Measurements from ENCODE around the gene ETV3L. TPM values are rescaled to one million over a fixed set of nuclear protein-coding genes. Genes with fewer than 3 reads are reported as not detected.

The ETV3L gene
- total and polyA plus RNA-seq, 2 experiments from 2014 or later = not detected

DNA sequence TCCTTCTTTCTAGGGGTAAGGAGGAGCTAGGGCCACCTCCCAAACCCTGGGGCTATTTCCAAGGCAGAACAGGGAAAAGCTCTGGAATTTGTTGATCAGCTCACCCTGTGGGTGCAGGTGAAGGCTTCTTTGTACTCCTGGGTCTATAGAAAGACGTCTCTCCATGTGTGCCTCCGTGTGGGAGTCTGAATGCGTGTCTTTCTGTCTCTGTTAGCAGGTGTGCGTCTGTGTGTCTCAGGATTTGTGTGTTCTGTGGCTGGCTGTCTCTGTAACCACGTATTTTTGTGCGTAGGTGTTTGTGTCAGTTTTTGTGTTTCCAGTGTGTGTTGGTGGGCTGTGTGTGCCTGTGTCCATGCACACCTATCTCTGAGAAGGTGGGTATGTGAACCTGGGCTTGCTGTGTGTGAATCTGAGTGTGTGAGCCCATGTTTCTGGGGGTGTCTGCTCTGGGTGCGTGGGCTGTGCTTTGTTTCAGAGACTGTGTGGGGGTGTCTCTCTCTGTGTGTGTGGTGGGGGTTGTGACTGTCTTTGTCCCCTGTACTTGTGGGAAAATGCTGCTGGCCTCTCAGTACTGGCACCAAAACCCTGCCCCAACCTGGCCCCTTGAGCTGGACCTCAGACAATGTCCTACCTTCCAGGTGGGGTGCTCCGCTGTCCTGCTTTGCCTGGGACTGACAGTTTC is 12.7 kb upstream of the ETV3L start:
- peak overlapping the region; percentile 96 for H2AFZ ChIP-seq
- no peaks in the 10 kb centered on the region; the same call in 2 of the 3 replicates for H3K36me3 Mint-ChIP-seq (ENCODE audit: low read depth)
- H3K9me3 Mint-ChIP-seq = no peaks in the 10 kb centered on the region; the same call in 1 of the 3 replicates
- H4K20me1 ChIP-seq (replicated peaks; ENCODE audit: insufficient read depth) = no peaks in the 10 kb centered on the region
- peaks cover 29% of the 10 kb centered on the region for H3K27me3 Mint-ChIP-seq (ENCODE audit: insufficient read depth, low read depth, poor library complexity)
- H3K9me2 ChIP-seq (ENCODE audit: insufficient read depth) = no peaks in the 10 kb centered on the region
- DNase-seq (ENCODE audit: low spot score) (no peak), ATAC-seq (peak; percentile 9; the same call in 2 of the 3 replicates)
- H3F3A ChIP-seq (replicated peaks; ENCODE audit: low read depth) = peaks cover 9% of the 10 kb centered on the region; the same call in 1 of the 2 replicates
- TF ChIP-seq EZH2phosphoT487 (IDR thresholded peaks at IDR 0.05; ENCODE audit: unreplicated experiment) = no peak
- TF ChIP-seq, protein P1, sequence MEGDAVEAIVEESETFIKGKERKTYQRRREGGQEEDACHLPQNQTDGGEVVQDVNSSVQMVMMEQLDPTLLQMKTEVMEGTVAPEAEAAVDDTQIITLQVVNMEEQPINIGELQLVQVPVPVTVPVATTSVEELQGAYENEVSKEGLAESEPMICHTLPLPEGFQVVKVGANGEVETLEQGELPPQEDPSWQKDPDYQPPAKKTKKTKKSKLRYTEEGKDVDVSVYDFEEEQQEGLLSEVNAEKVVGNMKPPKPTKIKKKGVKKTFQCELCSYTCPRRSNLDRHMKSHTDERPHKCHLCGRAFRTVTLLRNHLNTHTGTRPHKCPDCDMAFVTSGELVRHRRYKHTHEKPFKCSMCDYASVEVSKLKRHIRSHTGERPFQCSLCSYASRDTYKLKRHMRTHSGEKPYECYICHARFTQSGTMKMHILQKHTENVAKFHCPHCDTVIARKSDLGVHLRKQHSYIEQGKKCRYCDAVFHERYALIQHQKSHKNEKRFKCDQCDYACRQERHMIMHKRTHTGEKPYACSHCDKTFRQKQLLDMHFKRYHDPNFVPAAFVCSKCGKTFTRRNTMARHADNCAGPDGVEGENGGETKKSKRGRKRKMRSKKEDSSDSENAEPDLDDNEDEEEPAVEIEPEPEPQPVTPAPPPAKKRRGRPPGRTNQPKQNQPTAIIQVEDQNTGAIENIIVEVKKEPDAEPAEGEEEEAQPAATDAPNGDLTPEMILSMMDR (conservative IDR thresholded peaks at IDR 0.05; ENCODE audit: low read depth in 2 of 2) = no peak
- no peak for TF ChIP-seq CREB1 (CRISPR knock-in tag; IDR thresholded peaks at IDR 0.05; ENCODE audit: low read depth)
- H3K4me3 Mint-ChIP-seq = peak overlapping the region; percentile 5; the same call in 1 of the 3 replicates
- H3K4me1 ChIP-seq (ENCODE audit: insufficient read depth) = peaks cover 63% of the 10 kb centered on the region
- no peaks in the 10 kb centered on the region for H3K79me2 ChIP-seq (replicated peaks; ENCODE audit: insufficient read depth)
- no peak overlapping the region for H3K27ac ChIP-seq (ENCODE audit: low read depth)
- peaks cover 73% of the 10 kb centered on the region for H3K4me1 Mint-ChIP-seq
- H3K4me3 ChIP-seq = peak overlapping the region; percentile 46
- no peaks in the 10 kb centered on the region for H3K36me3 ChIP-seq (ENCODE audit: insufficient read depth)
- H3K27ac Mint-ChIP-seq = no peak overlapping the region; the same call in 1 of the 2 replicates
- H3K4me2 ChIP-seq = peak overlapping the region; percentile 76
- H3K27me3 ChIP-seq (ENCODE audit: insufficient read depth) = peaks cover 7% of the 10 kb centered on the region

DNA sequence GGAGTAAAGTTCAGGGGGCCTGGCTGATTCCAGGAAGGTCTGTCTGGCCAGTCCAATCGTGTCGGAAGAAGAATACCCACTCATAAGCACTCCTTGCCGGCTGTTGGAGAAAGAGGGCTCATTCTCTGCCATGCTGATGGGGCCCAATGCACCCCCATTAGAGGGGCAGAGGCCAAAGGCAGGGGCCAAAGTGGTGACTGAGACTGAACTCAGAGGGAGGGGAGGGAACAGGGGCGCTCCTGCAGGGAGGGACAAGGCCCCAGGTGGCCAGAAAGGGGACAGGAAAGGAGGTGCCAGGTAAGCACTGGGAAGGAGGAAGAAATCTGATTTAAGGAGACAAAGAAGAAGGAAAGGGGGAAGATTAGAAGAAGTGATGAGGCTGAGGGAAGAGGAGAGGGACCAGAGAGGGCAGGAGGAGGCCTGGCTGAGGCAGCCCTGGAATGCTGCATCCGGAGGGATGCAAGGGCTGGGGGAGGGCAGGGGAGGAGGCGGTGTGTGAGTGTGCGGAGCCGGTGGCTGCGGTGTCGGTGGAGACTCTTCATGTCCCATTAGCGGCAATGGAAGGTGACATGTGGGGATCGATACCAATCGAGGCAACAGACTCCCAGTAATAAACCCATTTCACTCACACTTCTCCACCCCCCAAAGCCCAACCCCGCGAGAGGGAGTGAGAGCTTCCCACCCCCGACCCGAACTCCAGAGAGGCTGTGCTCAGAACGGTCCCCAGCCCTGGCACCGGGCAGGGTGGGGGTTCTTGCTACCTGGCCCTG is 12.0 kb upstream of the ETV3L start:
- Histone ChIP-seq H3K9me2 (ENCODE audit: insufficient read depth) (no peaks in the 10 kb centered on the region), H3K27me3 (ENCODE audit: insufficient read depth) (peaks cover 12% of the 10 kb centered on the region), H3K36me3 (ENCODE audit: insufficient read depth) (no peaks in the 10 kb centered on the region), H4K20me1 (replicated peaks; ENCODE audit: insufficient read depth) (no peaks in the 10 kb centered on the region), H2AFZ (peak overlapping the region; percentile 96), H3K4me2 (peak overlapping the region; percentile 76), H3F3A (replicated peaks; ENCODE audit: low read depth) (peaks cover 9% of the 10 kb centered on the region; the same call in 1 of the 2 replicates), H3K4me3 (peak overlapping the region; percentile 46), H3K79me2 (replicated peaks; ENCODE audit: insufficient read depth) (no peaks in the 10 kb centered on the region), H3K4me1 (ENCODE audit: insufficient read depth) (peaks cover 59% of the 10 kb centered on the region), H3K27ac (ENCODE audit: low read depth) (no peak overlapping the region)
- peaks cover 66% of the 10 kb centered on the region for H3K4me1 Mint-ChIP-seq
- peaks cover 30% of the 10 kb centered on the region for H3K27me3 Mint-ChIP-seq (ENCODE audit: insufficient read depth, low read depth, poor library complexity)
- H3K27ac Mint-ChIP-seq = no peak overlapping the region; the same call in 1 of the 2 replicates
- ATAC-seq = peak; percentile 74
- H3K4me3 Mint-ChIP-seq = peak overlapping the region; percentile 28; the same call in 1 of the 3 replicates
- TF ChIP-seq, protein P2, sequence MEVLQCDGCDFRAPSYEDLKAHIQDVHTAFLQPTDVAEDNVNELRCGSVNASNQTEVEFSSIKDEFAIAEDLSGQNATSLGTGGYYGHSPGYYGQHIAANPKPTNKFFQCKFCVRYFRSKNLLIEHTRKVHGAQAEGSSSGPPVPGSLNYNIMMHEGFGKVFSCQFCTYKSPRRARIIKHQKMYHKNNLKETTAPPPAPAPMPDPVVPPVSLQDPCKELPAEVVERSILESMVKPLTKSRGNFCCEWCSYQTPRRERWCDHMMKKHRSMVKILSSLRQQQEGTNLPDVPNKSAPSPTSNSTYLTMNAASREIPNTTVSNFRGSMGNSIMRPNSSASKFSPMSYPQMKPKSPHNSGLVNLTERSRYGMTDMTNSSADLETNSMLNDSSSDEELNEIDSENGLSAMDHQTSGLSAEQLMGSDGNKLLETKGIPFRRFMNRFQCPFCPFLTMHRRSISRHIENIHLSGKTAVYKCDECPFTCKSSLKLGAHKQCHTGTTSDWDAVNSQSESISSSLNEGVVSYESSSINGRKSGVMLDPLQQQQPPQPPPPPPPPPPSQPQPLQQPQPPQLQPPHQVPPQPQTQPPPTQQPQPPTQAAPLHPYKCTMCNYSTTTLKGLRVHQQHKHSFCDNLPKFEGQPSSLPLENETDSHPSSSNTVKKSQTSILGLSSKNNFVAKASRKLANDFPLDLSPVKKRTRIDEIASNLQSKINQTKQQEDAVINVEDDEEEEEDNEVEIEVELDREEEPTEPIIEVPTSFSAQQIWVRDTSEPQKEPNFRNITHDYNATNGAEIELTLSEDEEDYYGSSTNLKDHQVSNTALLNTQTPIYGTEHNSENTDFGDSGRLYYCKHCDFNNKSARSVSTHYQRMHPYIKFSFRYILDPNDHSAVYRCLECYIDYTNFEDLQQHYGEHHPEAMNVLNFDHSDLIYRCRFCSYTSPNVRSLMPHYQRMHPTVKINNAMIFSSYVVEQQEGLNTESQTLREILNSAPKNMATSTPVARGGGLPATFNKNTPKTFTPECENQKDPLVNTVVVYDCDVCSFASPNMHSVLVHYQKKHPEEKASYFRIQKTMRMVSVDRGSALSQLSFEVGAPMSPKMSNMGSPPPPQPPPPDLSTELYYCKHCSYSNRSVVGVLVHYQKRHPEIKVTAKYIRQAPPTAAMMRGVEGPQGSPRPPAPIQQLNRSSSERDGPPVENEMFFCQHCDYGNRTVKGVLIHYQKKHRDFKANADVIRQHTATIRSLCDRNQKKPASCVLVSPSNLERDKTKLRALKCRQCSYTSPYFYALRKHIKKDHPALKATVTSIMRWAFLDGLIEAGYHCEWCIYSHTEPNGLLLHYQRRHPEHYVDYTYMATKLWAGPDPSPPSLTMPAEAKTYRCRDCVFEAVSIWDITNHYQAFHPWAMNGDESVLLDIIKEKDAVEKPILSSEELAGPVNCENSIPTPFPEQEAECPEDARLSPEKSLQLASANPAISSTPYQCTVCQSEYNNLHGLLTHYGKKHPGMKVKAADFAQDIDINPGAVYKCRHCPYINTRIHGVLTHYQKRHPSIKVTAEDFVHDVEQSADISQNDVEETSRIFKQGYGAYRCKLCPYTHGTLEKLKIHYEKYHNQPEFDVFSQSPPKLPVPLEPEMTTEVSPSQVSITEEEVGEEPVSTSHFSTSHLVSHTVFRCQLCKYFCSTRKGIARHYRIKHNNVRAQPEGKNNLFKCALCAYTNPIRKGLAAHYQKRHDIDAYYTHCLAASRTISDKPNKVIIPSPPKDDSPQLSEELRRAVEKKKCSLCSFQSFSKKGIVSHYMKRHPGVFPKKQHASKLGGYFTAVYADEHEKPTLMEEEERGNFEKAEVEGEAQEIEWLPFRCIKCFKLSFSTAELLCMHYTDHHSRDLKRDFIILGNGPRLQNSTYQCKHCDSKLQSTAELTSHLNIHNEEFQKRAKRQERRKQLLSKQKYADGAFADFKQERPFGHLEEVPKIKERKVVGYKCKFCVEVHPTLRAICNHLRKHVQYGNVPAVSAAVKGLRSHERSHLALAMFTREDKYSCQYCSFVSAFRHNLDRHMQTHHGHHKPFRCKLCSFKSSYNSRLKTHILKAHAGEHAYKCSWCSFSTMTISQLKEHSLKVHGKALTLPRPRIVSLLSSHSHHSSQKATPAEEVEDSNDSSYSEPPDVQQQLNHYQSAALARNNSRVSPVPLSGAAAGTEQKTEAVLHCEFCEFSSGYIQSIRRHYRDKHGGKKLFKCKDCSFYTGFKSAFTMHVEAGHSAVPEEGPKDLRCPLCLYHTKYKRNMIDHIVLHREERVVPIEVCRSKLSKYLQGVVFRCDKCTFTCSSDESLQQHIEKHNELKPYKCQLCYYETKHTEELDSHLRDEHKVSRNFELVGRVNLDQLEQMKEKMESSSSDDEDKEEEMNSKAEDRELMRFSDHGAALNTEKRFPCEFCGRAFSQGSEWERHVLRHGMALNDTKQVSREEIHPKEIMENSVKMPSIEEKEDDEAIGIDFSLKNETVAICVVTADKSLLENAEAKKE (CRISPR knock-in tag; IDR thresholded peaks at IDR 0.05) = no peak
- no peak for TF ChIP-seq ZNF114 (CRISPR knock-in tag; IDR thresholded peaks at IDR 0.05)
- TF ChIP-seq, protein P1 (conservative IDR thresholded peaks at IDR 0.05; ENCODE audit: low read depth in 2 of 2) = no peak
- TF ChIP-seq NANOG (IDR thresholded peaks at IDR 0.05; ENCODE audit: borderline replicate concordance) = no peak
- no peak for TF ChIP-seq POLR2AphosphoS5 (IDR thresholded peaks at IDR 0.05; ENCODE audit: low read depth)
- no peak for TF ChIP-seq JUNB (IDR thresholded peaks at IDR 0.05; ENCODE audit: unreplicated experiment)
- no peaks in the 10 kb centered on the region; the same call in 2 of the 3 replicates for H3K36me3 Mint-ChIP-seq (ENCODE audit: low read depth)
- DNase-seq (ENCODE audit: low spot score) = peak; percentile 83
- H3K9me3 Mint-ChIP-seq = no peaks in the 10 kb centered on the region; the same call in 1 of the 3 replicates
